SKM-1 treated with dmso at 0.1 percent for 144 hours (cell line): Measurements from ENCODE around the gene ESYT3.
"Not testable (repeated sequence)": the region's sequence is repeated elsewhere in the genome, so short reads cannot be mapped to it uniquely, and the experiment has no call there.

Experiments
- DNase-seq: peaks from one replicate; lab custom pipeline; 2025; ENCODE audit not compliant: unreplicated experiment; lab: John Stamatoyannopoulos, UW

ESYT3 gene

GRCh38 chr3:138407236-138407907 lies 27.0 kb upstream of the ESYT3 start:
- no peak for DNase-seq

DNA sequence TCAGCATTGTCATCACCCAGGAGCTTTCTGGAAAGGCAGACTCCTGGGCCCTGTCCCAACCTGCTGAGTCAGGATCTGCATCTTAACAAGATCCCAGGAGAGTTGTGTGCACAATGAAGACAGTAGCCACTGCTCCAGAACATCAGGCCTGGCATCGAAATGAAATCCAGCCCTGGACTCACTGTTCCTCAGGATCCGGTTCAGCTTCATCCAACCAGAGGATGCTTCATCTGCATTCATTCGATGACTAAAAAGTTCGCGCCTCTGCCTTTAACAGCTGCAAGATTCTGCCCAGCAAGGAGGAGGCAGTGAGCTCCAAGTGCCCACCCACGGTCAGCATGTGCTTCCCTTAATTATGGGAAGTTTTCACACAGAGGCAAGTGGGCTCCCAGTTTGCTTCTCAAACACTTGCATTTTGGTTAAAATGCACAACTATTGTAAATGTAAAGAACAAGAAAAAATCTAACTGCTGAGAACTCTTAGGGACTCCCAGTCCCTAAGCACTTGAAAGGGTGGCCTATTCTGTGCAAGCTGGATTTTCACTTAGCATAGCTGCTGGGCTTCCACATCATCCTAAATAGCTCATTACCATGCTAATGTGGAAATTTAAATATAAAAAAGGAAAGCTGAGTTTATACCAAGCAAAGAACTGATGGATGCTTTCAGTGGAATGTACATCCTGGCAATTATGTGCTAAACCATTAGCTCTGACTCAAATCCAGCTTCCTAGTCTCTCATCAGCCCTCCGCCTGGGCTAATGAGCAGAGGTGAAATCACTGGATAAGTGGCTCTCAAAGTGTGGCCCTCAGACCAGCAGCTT lies 25.5 kb upstream of the ESYT3 start:
- no peak for DNase-seq

DNA sequence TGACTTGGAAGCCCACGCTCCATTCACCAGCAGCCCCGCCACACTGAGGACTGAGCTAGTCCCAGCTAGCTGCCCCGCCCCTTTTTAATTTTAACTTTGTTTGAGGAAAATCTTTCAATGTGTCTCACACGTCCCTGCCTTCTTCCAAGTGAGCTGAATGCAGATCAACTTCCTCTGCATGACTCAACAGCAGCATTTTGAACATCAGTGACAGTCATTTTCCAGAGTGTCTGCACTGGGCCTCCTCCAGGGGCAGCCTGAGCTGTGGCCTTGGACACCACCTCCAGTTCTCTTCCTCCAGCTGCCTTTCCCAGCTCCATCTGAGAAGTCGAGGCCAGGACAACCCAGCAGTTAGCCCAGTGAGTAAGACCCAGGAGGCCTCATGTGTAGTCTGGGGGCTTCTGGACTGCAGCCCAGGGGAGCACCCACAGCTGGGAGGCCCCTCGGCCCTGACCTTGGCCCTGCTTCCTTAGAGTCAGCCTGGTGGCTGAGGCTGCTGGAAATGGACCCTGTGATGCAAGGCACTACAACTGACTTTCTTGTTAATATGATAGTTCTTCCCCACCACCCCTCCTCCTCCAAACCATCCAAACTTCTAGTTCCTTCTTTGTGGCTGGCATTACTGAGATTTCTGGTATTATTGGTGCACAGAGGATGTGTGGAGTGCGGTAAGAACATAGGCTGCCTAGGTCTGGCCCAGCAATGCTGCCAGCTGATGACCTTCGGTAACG lies 21.4 kb upstream of the ESYT3 start:
- peak; percentile 65 for DNase-seq

DNA sequence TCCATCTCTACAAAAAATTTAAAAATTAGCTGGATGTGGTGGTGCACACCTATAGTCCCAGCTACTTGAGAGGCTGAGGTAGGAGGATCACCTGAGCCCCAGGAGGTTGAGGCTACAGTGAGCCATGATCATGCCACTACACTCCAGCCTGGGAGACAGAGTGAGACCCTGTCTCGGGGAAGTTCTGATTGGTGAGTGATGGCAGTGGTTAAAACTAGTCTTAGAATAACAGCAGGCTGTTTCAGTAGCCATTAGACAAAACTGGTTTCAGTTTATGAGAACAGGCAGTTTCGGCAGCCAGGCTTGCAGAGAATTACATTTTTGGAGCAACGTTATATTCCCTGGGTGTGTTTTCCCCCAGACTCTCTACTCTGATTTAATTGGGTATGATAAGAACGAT lies 18.2 kb upstream of the ESYT3 start:
- not testable (repeated sequence) for DNase-seq

- DNase-seq, result peak; percentile 75
These were observed 16.8 kb upstream of the ESYT3 start for GRCh38 chr3:138417559-138417982.

- no peak for DNase-seq
These were observed 15.7 kb upstream of the ESYT3 start for GRCh38 chr3:138418601-138419206.

- no peak for DNase-seq
These were observed 11.1 kb upstream of the ESYT3 start for GRCh38 chr3:138423316-138423715.

GRCh38 chr3:138424323-138424722 lies 10.1 kb upstream of the ESYT3 start:
- DNase-seq, result no peak

GRCh38 chr3:138426211-138426610 lies 8.2 kb upstream of the ESYT3 start:
- no peak for DNase-seq

GRCh38 chr3:138426754-138427153 lies 7.7 kb upstream of the ESYT3 start:
- not testable (repeated sequence) for DNase-seq

DNA sequence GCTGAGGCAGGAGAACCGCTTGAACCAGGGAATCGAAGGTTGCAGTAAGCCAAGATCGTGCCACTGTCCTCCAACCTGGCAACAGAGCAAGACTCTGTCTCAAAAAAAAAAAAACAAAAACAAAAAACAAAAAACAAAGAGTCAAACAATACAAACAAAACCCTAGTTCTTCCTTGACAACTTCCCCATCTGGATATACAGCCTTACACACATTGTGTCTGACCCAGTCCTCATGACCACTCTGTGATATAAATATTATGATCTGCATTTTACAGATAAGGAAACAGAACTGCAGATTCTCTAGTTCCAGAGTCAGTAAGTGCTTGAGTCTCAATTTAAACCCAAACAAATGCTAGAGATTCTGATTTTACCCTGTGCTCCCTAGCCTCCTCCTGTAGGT lies 4.8 kb upstream of the ESYT3 start:
- no peak for DNase-seq

DNA sequence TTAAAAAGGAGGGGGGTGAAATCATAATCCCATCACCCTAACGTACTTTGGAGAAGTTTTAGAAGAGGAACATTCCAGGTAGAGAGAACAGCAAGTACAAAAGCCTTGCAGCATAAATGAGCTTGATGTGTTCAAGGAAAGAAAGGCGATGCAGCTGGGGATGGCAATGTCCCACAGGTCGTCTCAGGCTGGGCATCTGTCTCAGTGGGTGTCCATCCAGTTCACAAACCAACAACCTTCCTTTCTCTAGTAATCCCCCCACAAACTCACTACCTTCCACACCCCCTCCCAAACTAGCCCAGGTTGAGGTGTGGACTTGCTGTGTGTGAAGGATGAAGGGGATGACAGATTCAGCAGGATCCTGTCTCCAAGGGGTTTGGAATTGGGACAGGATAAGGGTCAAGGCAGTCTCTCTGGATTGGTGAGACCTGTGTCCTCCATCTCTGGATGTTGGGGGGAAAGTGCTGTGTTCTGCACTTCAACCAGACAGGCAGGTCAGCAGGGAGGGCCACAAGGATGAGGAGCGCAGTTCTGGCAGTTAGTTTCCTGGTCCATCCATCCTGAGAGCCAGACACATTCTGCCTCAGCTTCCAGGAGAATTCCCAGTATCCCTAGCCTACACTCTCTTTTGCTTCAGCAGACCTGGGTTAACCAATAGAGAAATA lies 1.7 kb upstream of the ESYT3 start:
- DNase-seq, result no peak

DNA sequence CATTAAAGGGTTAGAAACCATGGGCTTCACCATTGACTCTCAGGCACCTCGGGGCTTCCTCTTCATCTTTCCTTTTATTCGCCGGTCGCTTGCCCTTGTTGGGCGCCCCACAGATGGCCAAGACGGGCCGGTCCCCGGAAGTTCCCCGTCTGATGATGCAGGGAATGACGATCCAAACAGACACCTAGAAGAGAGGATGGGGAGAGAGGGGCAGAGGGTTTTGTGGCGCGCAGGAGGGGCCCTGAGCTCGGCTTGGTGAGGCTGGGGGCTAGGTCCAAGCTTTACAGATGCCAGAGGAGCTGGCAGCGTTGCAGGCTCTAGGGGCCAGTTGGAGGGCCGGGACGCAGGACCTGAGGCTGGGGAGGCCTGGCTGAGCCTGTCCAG lies 532 bp upstream of the ESYT3 start:
- no peak for DNase-seq

DNA sequence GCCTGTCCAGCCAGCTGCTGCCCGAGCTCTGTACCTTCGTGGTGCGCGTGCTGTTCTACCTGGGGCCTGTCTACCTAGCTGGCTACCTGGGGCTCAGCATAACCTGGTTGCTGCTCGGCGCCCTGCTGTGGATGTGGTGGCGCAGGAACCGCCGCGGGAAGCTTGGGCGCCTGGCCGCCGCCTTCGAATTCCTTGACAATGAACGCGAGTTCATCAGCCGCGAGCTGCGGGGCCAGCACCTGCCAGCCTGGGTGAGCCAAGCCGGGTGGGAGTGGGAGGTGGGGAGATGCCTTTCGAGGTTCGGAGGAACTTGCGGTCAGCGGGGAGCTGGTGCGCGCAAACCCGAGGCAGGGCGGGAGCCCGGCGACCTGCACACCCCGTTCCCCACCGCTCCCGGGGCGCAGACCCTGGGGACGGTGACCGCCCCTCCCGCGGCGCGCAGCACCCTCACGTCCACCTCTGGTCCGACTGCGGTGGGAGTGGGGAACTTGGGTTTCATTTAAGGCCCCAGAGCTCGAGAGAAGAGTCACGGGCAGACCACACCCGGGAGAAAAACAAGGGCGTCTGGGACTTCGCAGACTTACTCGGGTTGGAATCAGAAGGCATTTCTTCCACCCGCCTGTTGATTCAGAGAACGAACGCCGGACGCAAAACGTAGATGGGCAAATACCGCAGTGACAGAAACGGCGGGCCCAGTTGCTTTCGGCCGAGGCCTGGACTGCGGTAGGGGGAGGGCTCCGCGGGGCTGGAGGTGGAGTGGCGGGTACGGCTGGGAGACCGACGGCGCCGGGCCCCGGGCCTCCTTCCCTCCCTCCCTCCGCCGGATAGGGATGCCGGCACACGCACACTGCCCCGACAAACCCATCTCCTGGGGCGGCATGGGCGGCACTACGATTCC lies 708 bp downstream of the ESYT3 start:
- peak; percentile 5 for DNase-seq

DNA sequence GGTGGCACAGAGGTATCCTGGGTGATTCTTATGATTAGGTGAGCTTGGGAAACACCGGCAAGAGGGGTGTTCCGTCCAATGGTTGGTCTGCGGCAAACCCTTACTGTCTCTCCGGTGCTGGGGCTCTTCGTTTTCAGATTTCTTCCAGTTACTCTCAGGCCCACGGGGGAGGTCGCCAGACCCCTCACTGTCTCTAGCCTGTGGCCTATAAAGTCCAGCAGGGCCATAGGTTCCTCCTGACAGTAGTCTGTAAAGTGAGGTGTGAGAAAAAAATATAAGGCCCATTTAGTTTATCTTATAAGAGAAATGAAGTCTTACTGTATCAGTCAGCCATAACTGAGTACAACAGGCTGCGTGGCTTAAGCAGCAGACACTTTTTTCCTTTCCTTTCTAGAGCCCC lies 1.4 kb downstream of the ESYT3 start:
- DNase-seq, result no peak

- no peak for DNase-seq
These were observed 2.9 kb downstream of the ESYT3 start for GRCh38 chr3:138437281-138437680.

- DNase-seq, result no peak
These were observed 4.5 kb downstream of the ESYT3 start for GRCh38 chr3:138438896-138439295.

GRCh38 chr3:138439646-138440045 lies 5.2 kb downstream of the ESYT3 start:
- DNase-seq, result no peak

GRCh38 chr3:138440121-138440521 lies 5.7 kb downstream of the ESYT3 start:
- DNase-seq, result peak; percentile 26

DNA sequence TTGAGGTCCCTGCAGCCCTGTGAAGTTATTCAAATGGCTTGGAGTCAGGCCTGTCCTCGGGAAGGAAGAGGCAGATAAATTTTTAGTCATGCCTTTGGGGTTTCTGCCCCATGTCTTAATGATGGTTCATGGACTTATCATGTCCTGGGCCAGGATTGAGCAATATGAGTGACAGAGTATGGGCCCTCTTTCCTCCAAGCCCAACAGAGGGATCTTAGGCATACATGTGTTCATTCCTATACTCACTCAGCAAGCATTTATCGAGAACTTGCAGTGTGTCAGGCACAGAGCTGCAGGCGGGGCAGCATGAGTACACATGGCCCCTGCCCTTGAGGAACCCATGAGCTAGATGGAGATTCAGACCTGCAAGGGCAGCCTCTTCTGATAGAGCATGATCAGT lies 6.2 kb downstream of the ESYT3 start:
- DNase-seq, result no peak
